ENCODE results near the gene LPCAT1.

Gene LPCAT1

GRCh38 chr5:1419476-1420210 lies 104.1 kb downstream of the LPCAT1 start:
- DNase-seq, result no peak

- DNase-seq, result no peak
Observed at GRCh38 chr5:1418921-1419280, 104.9 kb downstream of the LPCAT1 start.

GRCh38 chr5:1418238-1418920 lies 105.4 kb downstream of the LPCAT1 start:
- no peak for DNase-seq

- DNase-seq, result no peak
Observed at GRCh38 chr5:1417586-1418225, 106.1 kb downstream of the LPCAT1 start.

GRCh38 chr5:1416856-1417469 lies 106.8 kb downstream of the LPCAT1 start:
- no peak for DNase-seq

GRCh38 chr5:1415626-1416360 lies 108.0 kb downstream of the LPCAT1 start:
- DNase-seq, result no peak

GRCh38 chr5:1415059-1415425 lies 108.7 kb downstream of the LPCAT1 start:
- no peak for DNase-seq

- no peak for DNase-seq
Observed at GRCh38 chr5:1414311-1415058, 109.3 kb downstream of the LPCAT1 start.

GRCh38 chr5:1413611-1414241 lies 110.0 kb downstream of the LPCAT1 start:
- no peak for DNase-seq

- no peak for DNase-seq
Observed at GRCh38 chr5:1413211-1413610, 110.5 kb downstream of the LPCAT1 start.

- no peak for DNase-seq
Observed at GRCh38 chr5:1412621-1413020, 111.1 kb downstream of the LPCAT1 start.

- DNase-seq, result no peak
Observed at GRCh38 chr5:1412163-1412562, 111.6 kb downstream of the LPCAT1 start.

Data from activated CD4-positive, CD25-positive, alpha-beta regulatory T cell treated with anti-CD3 and anti-CD28 coated beads, Interleukin-2, amount 50 U/mL, for 72 hours (primary cell).